Vagina (tissue), 2 donors: ENCODE measurements around the gene RASGRP2. TPM values are rescaled to one million over a fixed set of nuclear protein-coding genes. Genes with fewer than 3 reads are reported as not detected.

ENCODE experiments used
- DNase-seq, 2 donors: peaks; one replicate each; pipeline ENCODE4 v3.0.0-alpha.2; 2017; ENCODE audit errors: extremely low spot score in 2 of 2
- H3K27ac ChIP-seq: fragments of 200-600 bp; sonication (generic); one replicate; pipeline ENCODE4 v1.5.1; 2019
- H3K27me3 ChIP-seq: fragments of 200-600 bp; sonication (generic); one replicate; pipeline ENCODE4 v1.5.1; 2019
- H3K36me3 ChIP-seq, 2 donors: fragments of 200-600 bp; sonication (generic); one replicate each; pipeline ENCODE4 v1.5.1; 2017 to 2019
- H3K4me1 ChIP-seq: fragments of 200-600 bp; sonication (generic); one replicate; pipeline ENCODE4 v1.5.1; 2019
- H3K4me3 ChIP-seq, 2 donors: fragments of 200-600 bp; sonication (generic); 1 replicate in 1 of 2; 2 replicates in 1 of 2; pipeline ENCODE4 v1.5.1; 2016 to 2019
- H3K9me3 ChIP-seq: fragments of 200-600 bp; sonication (generic); one replicate; pipeline ENCODE4 v1.5.1; 2019
- POLR2A ChIP-seq, 2 donors: fragments of 450-650 bp; IDR thresholded peaks; one replicate each; pipeline ENCODE4 v1.6.1; 2017; ENCODE audit warnings: antibody characterized with exemption in 2 of 2, mild to moderate bottlenecking in 2 of 2, moderate library complexity in 2 of 2
- POLR2AphosphoS5 ChIP-seq, 2 donors: sonication (generic); formaldehyde crosslinking; IDR thresholded peaks; one replicate each; pipeline ENCODE4 v1.9.0; 2017; ENCODE audit warnings: antibody characterized with exemption in 2 of 2, mild to moderate bottlenecking in 2 of 2, low read depth in 1 of 2; ENCODE audit not compliant: insufficient read depth in 1 of 2
- intact Hi-C: fragments of 100-400 bp; cut with DNase I; formaldehyde crosslinking; loops from one replicate; pipeline ENCODE4 v1.15.1; 2023
- total RNA-seq: library from RNA; depleted of rRNA; stranded (reverse); fragments of >200 nt; gene quantifications from one replicate; pipeline ENCODE4 v1.2.3, GENCODE V29; 2016
- TF ChIP-seq, protein P1 (sequence below), 3 experiments: fragments of 450-650 bp in 2 of 3; fragments of 200-600 bp in 1 of 3; sonication (generic) in 1 of 3; IDR thresholded peaks; one replicate each; pipeline ENCODE4 v1.5.1; 2017 to 2019; ENCODE audit warnings: antibody characterized with exemption in 3 of 3, mild to moderate bottlenecking in 2 of 3, moderate library complexity in 2 of 3

The RASGRP2 gene
- total RNA-seq, 1 donor from 2014 or later: 27.5 TPM

GRCh38 chr11:64763526-64764039 is 19.6 kb upstream of the RASGRP2 start:
- Histone ChIP-seq H3K4me1 (peaks cover 55% of the 10 kb centered on the region), H3K27me3 (no peaks in the 10 kb centered on the region), H3K4me3 (no peak overlapping the region), H3K9me3 (no peaks in the 10 kb centered on the region), H3K36me3 (peaks cover 5 to 67% of the 10 kb centered on the region in 2 donors), H3K27ac (peak overlapping the region; percentile 60)
- intact Hi-C loops: no loop called here
- no peak for TF ChIP-seq POLR2A (IDR thresholded peaks at IDR 0.05)
- TF ChIP-seq, protein P1, sequence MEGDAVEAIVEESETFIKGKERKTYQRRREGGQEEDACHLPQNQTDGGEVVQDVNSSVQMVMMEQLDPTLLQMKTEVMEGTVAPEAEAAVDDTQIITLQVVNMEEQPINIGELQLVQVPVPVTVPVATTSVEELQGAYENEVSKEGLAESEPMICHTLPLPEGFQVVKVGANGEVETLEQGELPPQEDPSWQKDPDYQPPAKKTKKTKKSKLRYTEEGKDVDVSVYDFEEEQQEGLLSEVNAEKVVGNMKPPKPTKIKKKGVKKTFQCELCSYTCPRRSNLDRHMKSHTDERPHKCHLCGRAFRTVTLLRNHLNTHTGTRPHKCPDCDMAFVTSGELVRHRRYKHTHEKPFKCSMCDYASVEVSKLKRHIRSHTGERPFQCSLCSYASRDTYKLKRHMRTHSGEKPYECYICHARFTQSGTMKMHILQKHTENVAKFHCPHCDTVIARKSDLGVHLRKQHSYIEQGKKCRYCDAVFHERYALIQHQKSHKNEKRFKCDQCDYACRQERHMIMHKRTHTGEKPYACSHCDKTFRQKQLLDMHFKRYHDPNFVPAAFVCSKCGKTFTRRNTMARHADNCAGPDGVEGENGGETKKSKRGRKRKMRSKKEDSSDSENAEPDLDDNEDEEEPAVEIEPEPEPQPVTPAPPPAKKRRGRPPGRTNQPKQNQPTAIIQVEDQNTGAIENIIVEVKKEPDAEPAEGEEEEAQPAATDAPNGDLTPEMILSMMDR (IDR thresholded peaks at IDR 0.05): no peak
- TF ChIP-seq POLR2AphosphoS5 (IDR thresholded peaks at IDR 0.05; ENCODE audit: insufficient read depth in 1 of 2, low read depth in 1 of 2): no peak
- no peak for DNase-seq

GRCh38 chr11:64762674-64763525 is 19.0 kb upstream of the RASGRP2 start:
- no peaks in the 10 kb centered on the region for H3K9me3 ChIP-seq
- H3K27me3 ChIP-seq: no peaks in the 10 kb centered on the region
- TF ChIP-seq, protein P1 (IDR thresholded peaks at IDR 0.05): no peak
- TF ChIP-seq POLR2AphosphoS5 (IDR thresholded peaks at IDR 0.05; ENCODE audit: insufficient read depth in 1 of 2, low read depth in 1 of 2) (no peak), POLR2A (IDR thresholded peaks at IDR 0.05) (no peak)
- peaks cover under 1 to 60% of the 10 kb centered on the region in 2 donors for H3K36me3 ChIP-seq
- H3K4me1 ChIP-seq: peaks cover 55% of the 10 kb centered on the region
- no peak overlapping the region for H3K4me3 ChIP-seq
- peak overlapping the region; percentile 60 for H3K27ac ChIP-seq
- no peak for DNase-seq
- intact Hi-C loops: no loop called here

GRCh38 chr11:64762277-64762673 is 18.3 kb upstream of the RASGRP2 start:
- Histone ChIP-seq H3K9me3 (no peaks in the 10 kb centered on the region), H3K27ac (no peak overlapping the region), H3K4me3 (no peak overlapping the region), H3K27me3 (no peaks in the 10 kb centered on the region), H3K4me1 (peaks cover 55% of the 10 kb centered on the region), H3K36me3 (peaks cover 0 to 54% of the 10 kb centered on the region in 2 donors)
- DNase-seq: no peak
- TF ChIP-seq POLR2A (IDR thresholded peaks at IDR 0.05) (no peak), POLR2AphosphoS5 (IDR thresholded peaks at IDR 0.05; ENCODE audit: insufficient read depth in 1 of 2, low read depth in 1 of 2) (no peak)
- TF ChIP-seq, protein P1 (IDR thresholded peaks at IDR 0.05): no peak
- intact Hi-C loops: no loop called here

DNA sequence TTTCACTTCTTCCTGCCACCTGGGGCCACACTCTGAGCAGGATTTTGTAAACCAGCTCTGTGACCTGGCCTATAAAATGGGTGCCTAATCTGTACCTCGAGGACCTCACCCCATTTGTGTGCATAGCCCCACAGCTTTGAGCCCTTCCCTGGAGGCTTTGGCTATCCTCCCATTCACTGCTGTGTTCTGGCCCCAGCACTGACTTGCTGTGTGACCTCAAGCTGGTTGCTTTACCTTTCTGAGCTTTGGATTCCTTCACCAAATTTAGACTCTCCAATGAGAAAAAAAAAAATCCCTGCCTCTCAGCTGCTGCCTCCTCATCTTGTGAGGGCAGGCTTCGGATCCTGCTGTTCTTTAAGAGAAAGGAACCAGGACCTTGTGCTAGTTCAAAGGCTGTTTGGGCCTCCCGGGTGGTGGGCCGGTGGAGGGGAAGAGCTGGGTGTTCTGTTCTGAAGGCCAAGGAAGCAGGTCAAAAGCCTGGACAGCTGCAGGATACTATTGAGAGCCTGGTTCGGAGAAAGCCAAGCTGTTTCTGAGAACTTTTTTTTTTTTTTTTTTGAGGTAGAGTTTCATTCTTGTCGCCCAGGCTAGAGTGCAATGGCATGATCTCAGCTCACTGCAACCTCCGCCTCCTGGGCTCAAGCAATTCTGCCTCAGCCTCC is 16.9 kb upstream of the RASGRP2 start:
- H3K4me3 ChIP-seq: no peak overlapping the region
- no peaks in the 10 kb centered on the region for H3K9me3 ChIP-seq
- no peaks in the 10 kb centered on the region for H3K27me3 ChIP-seq
- H3K27ac ChIP-seq: peak overlapping the region; percentile 58
- intact Hi-C loops: no loop called here
- peaks cover 55% of the 10 kb centered on the region for H3K4me1 ChIP-seq
- no peak for DNase-seq
- H3K36me3 ChIP-seq: peaks cover 0 to 40% of the 10 kb centered on the region in 2 donors
- no peak for TF ChIP-seq POLR2A (IDR thresholded peaks at IDR 0.05)
- TF ChIP-seq, protein P1 (IDR thresholded peaks at IDR 0.05): no peak
- TF ChIP-seq POLR2AphosphoS5 (IDR thresholded peaks at IDR 0.05; ENCODE audit: insufficient read depth in 1 of 2, low read depth in 1 of 2): no peak
